ENCODE data around the gene C11orf21.

The C11orf21 gene

DNA sequence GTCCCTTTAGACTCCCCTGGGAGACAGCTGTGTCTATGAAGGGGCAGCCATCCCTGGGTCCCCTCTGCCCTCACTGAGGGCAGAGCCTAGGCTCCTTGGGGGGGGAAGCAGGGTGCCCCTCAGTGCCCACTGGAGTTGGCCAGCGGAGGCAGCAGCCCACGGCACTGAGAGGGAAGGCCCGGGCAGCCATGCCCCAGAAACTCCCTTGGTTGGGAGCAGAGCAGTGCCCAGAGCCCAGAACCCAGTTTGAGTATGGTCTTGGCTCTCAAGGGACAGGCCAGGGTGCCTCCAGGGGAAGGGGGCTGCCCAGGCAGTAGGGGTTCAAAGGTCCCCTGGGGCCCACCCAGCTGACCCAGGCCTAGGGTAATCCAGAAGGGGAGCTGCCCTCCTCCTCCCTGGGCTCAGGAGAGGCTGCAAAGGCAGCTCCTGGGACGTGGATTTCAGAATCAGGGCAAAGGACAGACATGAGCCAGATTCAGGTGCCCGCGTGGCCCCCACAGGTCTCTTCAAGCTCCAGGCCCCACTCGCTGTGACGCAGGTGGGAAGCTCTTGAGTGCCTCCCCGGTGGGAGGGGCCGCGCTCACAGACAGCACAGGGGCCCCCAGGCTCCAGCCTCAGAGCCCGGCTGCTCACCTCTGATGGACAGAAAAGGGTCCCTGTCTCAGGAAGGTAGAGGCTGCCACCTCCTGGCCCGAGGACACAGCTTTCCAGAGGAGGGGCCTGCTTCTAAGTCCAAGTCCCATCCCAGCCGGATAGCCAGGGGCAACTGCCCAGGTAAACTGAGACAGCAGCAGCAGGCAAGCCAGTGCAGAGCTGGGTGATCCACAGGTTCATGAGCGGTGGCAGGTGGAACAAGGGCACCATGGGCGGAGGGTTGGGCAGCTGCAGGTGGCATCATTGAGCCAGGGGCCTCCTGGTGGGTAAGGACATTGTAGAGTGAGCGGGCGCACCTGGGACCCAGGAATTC lies 2.6 kb downstream of the C11orf21 start:
- H3K4me3 ChIP-seq (ENCODE audit: low read depth, low read length) = no peak overlapping the region
- no peak; the same call in 1 of the 2 replicates for TF ChIP-seq CTCF (IDR thresholded peaks at IDR 0.05; ENCODE audit: borderline replicate concordance, insufficient read depth, low read depth, low read length)

DNA sequence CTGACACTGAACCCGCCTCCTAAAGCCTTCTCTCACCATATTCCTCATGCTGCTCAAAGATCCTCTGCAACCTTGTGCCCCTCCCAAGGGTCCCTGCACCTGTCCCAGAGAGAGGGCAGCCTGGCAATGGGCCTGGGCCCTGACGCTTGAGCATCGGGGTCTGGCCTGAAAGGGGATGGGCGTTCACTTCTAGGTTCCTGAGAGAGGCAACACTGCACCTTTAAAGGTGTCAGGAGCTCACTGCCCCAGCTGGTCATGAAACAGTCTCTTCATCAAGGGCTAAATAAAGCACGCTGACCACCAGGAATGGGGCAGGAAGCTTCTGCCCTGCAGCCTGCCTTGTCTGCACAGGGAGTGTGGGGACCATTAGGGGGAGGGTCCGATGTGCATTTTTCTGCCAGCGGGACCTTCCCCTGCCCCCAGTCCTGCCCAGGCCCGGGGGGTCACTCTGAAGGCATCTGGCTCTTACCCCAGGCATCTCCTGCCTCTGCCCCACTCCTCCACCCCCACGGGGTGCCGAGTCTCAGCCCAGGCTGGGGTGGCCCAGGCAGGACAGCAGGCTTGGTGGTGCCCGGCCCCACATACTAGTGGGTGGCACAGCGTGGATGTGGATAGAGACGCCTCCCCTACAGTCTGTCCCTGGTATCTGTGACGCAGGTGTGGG lies 3.5 kb downstream of the C11orf21 start:
- TF ChIP-seq CTCF (IDR thresholded peaks at IDR 0.05; ENCODE audit: borderline replicate concordance, insufficient read depth, low read depth, low read length) = no peak
- H3K4me3 ChIP-seq (ENCODE audit: low read depth, low read length) = no peak overlapping the region

GRCh38 chr11:2297623-2298030 lies 4.1 kb downstream of the C11orf21 start:
- no peak for TF ChIP-seq CTCF (IDR thresholded peaks at IDR 0.05; ENCODE audit: borderline replicate concordance, insufficient read depth, low read depth, low read length)
- no peak overlapping the region for H3K4me3 ChIP-seq (ENCODE audit: low read depth, low read length)

DNA sequence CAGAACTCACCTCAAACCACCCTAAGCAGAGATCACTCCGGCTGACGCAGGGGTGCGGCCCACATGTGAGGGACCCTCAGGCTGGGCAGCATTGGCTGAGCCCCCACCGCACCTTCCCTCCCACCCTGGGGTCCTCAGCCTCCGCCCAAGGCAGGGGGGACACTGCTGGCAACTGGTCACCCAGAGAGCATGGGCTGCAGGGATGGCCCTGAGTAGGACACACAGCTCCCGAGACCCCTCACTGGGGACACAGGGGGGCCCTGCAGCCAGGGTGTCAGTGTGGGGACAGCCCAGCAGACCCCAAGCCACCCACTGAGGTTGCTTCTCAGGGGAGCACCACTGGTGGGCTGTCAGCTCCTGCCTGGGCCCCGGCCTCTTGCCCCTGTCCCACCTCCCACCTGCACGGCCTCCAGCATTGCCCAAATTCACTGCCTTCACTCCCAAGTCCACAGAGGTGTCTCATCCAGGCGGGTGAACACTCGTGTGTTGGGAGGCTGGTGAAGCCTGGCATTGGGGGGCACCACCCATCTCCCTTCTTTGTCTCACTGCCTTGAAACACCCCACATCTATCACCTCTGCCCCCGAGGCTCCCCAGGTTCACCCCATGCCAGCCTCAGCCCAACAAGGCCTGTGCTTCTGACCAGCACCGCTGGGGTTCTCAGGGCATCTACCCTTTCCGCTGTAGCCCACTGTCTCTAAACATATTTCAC lies 4.7 kb downstream of the C11orf21 start:
- no peak overlapping the region for H3K4me3 ChIP-seq (ENCODE audit: low read depth, low read length)
- no peak for TF ChIP-seq CTCF (IDR thresholded peaks at IDR 0.05; ENCODE audit: borderline replicate concordance, insufficient read depth, low read depth, low read length)

DNA sequence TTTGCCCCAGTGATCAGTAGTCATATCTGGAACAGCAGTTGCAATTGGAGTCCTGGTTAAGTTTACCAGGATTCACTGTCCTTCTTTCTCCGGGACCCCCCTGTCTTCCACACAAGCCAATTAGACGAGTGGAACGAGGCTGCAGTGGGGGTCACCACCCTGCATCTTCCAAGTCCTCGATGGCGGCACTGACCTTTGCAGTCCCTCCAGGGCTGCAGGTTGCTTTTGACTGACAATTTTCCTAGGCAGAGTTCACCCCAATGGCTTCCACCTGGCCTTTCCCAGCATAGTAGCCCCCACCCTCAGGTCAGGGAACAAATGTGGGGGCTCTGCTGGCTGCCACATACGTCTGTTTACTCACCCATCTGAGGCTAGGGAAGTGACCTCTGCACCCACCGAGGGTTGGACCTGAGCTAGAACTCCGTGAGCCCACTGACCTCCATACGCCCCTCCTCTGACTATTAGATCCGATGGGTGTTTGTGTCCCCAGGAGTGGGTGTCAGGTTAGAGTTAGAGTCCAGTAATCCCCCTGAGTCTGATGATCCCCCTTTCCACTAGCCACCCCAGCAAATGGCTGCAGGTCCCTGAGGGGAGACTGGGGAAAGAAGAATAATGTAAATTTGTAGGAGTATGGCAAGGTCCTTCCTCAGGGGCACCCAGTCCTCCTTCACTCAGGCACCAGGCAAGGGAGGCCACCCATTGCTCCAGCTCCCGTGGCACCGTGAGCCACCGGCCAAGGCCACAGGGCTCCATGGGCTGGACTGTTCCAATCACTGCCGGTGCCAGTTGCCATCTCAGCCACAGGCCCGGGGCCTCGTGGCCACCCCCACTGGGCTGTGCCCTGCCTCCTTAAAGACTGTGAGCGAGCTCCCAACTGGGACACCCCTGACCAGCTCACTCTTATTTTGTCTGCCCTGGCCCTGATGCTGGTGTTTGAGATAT lies 5.5 kb downstream of the C11orf21 start:
- H3K4me3 ChIP-seq (ENCODE audit: low read depth, low read length) = no peak overlapping the region
- no peak for TF ChIP-seq CTCF (IDR thresholded peaks at IDR 0.05; ENCODE audit: borderline replicate concordance, insufficient read depth, low read depth, low read length)

- TF ChIP-seq CTCF (IDR thresholded peaks at IDR 0.05; ENCODE audit: borderline replicate concordance, insufficient read depth, low read depth, low read length) = no peak
- no peak overlapping the region for H3K4me3 ChIP-seq (ENCODE audit: low read depth, low read length)
Observed at GRCh38 chr11:2294926-2295290, 6.8 kb downstream of the C11orf21 start.

Data from GM12875 (cell line).